SU-DHL-6 (cell line): ENCODE data around the gene JAM2.
"Not testable (repeated sequence)": the region's sequence is repeated elsewhere in the genome, so short reads cannot be mapped to it uniquely, and the experiment has no call there.

Source experiments
- H2AFZ ChIP-seq: fragments of 200-600 bp; sonication (generic); 2 replicates; pipeline ENCODE4 v1.6.1; 2014; ENCODE audit warnings: low read depth, mild to moderate bottlenecking, moderate library complexity, mixed read lengths, antibody characterized with exemption, low read length; ENCODE audit not compliant: severe bottlenecking
- H3F3A ChIP-seq: fragments of 200-600 bp; shearing (Covaris generic); 2 replicates; pipeline ENCODE4 v1.6.0; 2016; ENCODE audit warnings: antibody characterized with exemption, mild to moderate bottlenecking; ENCODE audit not compliant: insufficient read depth
- H3K27ac ChIP-seq: fragments of 200-600 bp; sonication (generic); 2 replicates; pipeline ENCODE4 v1.5.1; 2016; ENCODE audit warnings: low read depth, mild to moderate bottlenecking, low read length, moderate library complexity, mixed read lengths
- H3K27me3 ChIP-seq: fragments of 200-600 bp; sonication (generic), shearing (Covaris generic); 2 replicates; pipeline ENCODE4 v1.6.0; 2014; ENCODE audit warnings: mild to moderate bottlenecking, low read length
- H3K36me3 ChIP-seq: fragments of 200-600 bp; sonication (generic); 2 replicates; pipeline ENCODE4 v1.6.1; 2014; ENCODE audit warnings: mild to moderate bottlenecking, low read length, mixed read lengths
- H3K4me2 ChIP-seq: fragments of 300-600, 200-600 bp; shearing (Covaris generic), sonication (generic); 2 replicates; pipeline ENCODE4 v1.6.0; 2014; ENCODE audit warnings: low read length, low read depth, mild to moderate bottlenecking; ENCODE audit not compliant: poor library complexity, severe bottlenecking
- H3K4me3 ChIP-seq: fragments of 200-600 bp; sonication (generic); 2 replicates; pipeline ENCODE4 v1.5.1; 2014; ENCODE audit warnings: antibody characterized with exemption, low read length, mild to moderate bottlenecking, mixed read lengths; ENCODE audit not compliant: insufficient read depth, poor library complexity, severe bottlenecking
- H3K79me2 ChIP-seq: fragments of 200-600 bp; sonication (generic); 2 replicates; pipeline ENCODE4 v1.6.1; 2014; ENCODE audit warnings: mild to moderate bottlenecking, low read length, moderate library complexity; ENCODE audit not compliant: insufficient read depth
- H3K9ac ChIP-seq: fragments of 200-600 bp; sonication (generic); 2 replicates; pipeline ENCODE4 v1.7.0; 2014; ENCODE audit warnings: mild to moderate bottlenecking, low read length
- H3K9me2 ChIP-seq: fragments of 200-600 bp; sonication (generic); replicated peaks from 2 replicates; pipeline ENCODE4 v1.6.1; 2014; ENCODE audit warnings: low read length; ENCODE audit not compliant: insufficient read depth
- H3K9me3 ChIP-seq: fragments of 200-600 bp; sonication (generic); 2 replicates; pipeline ENCODE4 v1.6.1; 2014; ENCODE audit warnings: low read length, mixed read lengths; ENCODE audit not compliant: insufficient read depth
- H4K20me1 ChIP-seq: fragments of 200-600 bp; sonication (generic); 2 replicates; pipeline ENCODE4 v1.6.1; 2014; ENCODE audit warnings: low read depth, mild to moderate bottlenecking, antibody characterized with exemption, low read length, moderate library complexity, mixed read lengths
- CTCF ChIP-seq: fragments of 200-600 bp; sonication (generic); IDR thresholded peaks from one replicate; pipeline ENCODE4 v1.5.1; 2017; ENCODE audit warnings: antibody characterized with exemption, mild to moderate bottlenecking, low read length, moderate library complexity; ENCODE audit not compliant: insufficient read depth, poor library complexity, severe bottlenecking
- EZH2phosphoT487 ChIP-seq: fragments of 200-600 bp; sonication (generic), shearing (Covaris generic); conservative IDR thresholded peaks from 2 replicates; pipeline ENCODE4 v1.6.1; 2018; ENCODE audit warnings: mild to moderate bottlenecking, antibody characterized with exemption, low read length, moderate library complexity, mixed read lengths

JAM2 gene

GRCh38 chr21:25709684-25710265 lies 70.7 kb downstream of the JAM2 start:
- Histone ChIP-seq H3K9me3 (no peaks in the 10 kb centered on the region), H3K4me2 (no peak overlapping the region), H3K27me3 (no peaks in the 10 kb centered on the region), H3K36me3 (no peaks in the 10 kb centered on the region), H3K9me2 (no peaks in the 10 kb centered on the region), H3K79me2 (no peaks in the 10 kb centered on the region), H3K4me3 (no peak overlapping the region), H3K9ac (no peak overlapping the region), H3F3A (no peaks in the 10 kb centered on the region), H2AFZ (no peak overlapping the region), H4K20me1 (no peaks in the 10 kb centered on the region), H3K27ac (no peak overlapping the region)
- no peak for TF ChIP-seq CTCF

- Histone ChIP-seq H2AFZ (no peak overlapping the region), H3F3A (no peaks in the 10 kb centered on the region), H4K20me1 (no peaks in the 10 kb centered on the region), H3K9ac (no peak overlapping the region), H3K9me3 (no peaks in the 10 kb centered on the region), H3K9me2 (no peaks in the 10 kb centered on the region), H3K36me3 (no peaks in the 10 kb centered on the region), H3K79me2 (no peaks in the 10 kb centered on the region), H3K27me3 (no peaks in the 10 kb centered on the region), H3K4me3 (no peak overlapping the region), H3K4me2 (no peak overlapping the region), H3K27ac (no peak overlapping the region)
- TF ChIP-seq CTCF = no peak
- TF ChIP-seq EZH2phosphoT487 = no peak
Observed at GRCh38 chr21:25710550-25710949, 71.5 kb downstream of the JAM2 start.

- H3K36me3 ChIP-seq, H3K4me3 ChIP-seq, H3K9me2 ChIP-seq: not testable (repeated sequence)
Observed at GRCh38 chr21:25714066-25714465, 75.0 kb downstream of the JAM2 start.

GRCh38 chr21:25717491-25718147 lies 78.6 kb downstream of the JAM2 start:
- Histone ChIP-seq H3K9me2 (no peaks in the 10 kb centered on the region), H3K4me3 (no peak overlapping the region), H4K20me1 (no peaks in the 10 kb centered on the region), H3K27me3 (no peaks in the 10 kb centered on the region), H3K27ac (no peak overlapping the region), H3K9ac (no peak overlapping the region), H3F3A (no peaks in the 10 kb centered on the region), H3K36me3 (no peaks in the 10 kb centered on the region), H3K79me2 (no peaks in the 10 kb centered on the region), H3K9me3 (no peaks in the 10 kb centered on the region), H2AFZ (no peak overlapping the region), H3K4me2 (no peak overlapping the region)
- no peak for TF ChIP-seq CTCF
- no peak for TF ChIP-seq EZH2phosphoT487

More at GRCh38 chr21:25714066-25714465, 75.0 kb downstream of the JAM2 start:
- H3K4me2 ChIP-seq, H3F3A ChIP-seq, H3K9ac ChIP-seq, H2AFZ ChIP-seq, H3K9me3 ChIP-seq, H3K27me3 ChIP-seq, H3K27ac ChIP-seq, H4K20me1 ChIP-seq, H3K79me2 ChIP-seq: not testable (repeated sequence)
